H1 (cell line): Measurements from ENCODE around the gene OR2V2. TPM values are rescaled to one million over a fixed set of nuclear protein-coding genes. Genes with fewer than 3 reads are reported as not detected.
A peak's percentile ranks its signal among the peaks of the same experiment; 100 is the strongest.

Experiments used
- CTCF ChIA-PET: fragments of 300-600 bp; sonication (Branson Sonifier 250); formaldehyde crosslinking; loops from one replicate; lab custom pipeline; 2021; ENCODE audit not compliant: partially characterized antibody; lab: Charles Lee
- POLR2A ChIA-PET: fragments of 300-600 bp; sonication (Branson Sonifier 250); formaldehyde crosslinking; loops from one replicate; lab custom pipeline; 2021; ENCODE audit warnings: inconsistent platforms; ENCODE audit not compliant: partially characterized antibody; lab: Charles Lee
- DNase-seq, 2 experiments: peaks; one replicate each; pipeline versions ENCODE4 v3.0.0 to v3.0.0-alpha.2; 2010 to 2022; ENCODE audit warnings: low spot score in 2 of 2, low read depth in 1 of 2, mixed read lengths in 1 of 2
- FAIRE-seq: peaks from 2 replicates; lab custom pipeline; 2011; peaks lifted over from hg19 to GRCh38; lab: Jason Lieb, UNC
- H2AFZ ChIP-seq: 2 replicates; pipeline ENCODE4 v1.8.1; 2012; ENCODE audit warnings: low read length, inconsistent platforms
- H2AK5ac ChIP-seq: 2 replicates; pipeline ENCODE4 v1.6.1; 2013; ENCODE audit warnings: low read depth, low read length
- H2BK120ac ChIP-seq: replicated peaks from 2 replicates; pipeline ENCODE3; 2013; ENCODE audit warnings: low read depth, low read length, inconsistent platforms
- H2BK12ac ChIP-seq: 2 replicates; pipeline ENCODE4 v1.6.1; 2013; ENCODE audit warnings: low read depth, low read length
- H2BK15ac ChIP-seq: 2 replicates; pipeline ENCODE4 v1.6.1; 2013; ENCODE audit warnings: low read length
- H2BK20ac ChIP-seq: 2 replicates; pipeline ENCODE4 v1.6.1; 2013; ENCODE audit warnings: low read length
- H2BK5ac ChIP-seq: 2 replicates; pipeline ENCODE4 v1.6.1; 2013; ENCODE audit warnings: low read depth, low read length
- H3K14ac ChIP-seq: 2 replicates; pipeline ENCODE4 v1.6.1; 2013; ENCODE audit warnings: inconsistent platforms; ENCODE audit not compliant: insufficient read length
- H3K18ac ChIP-seq: 2 replicates; pipeline ENCODE4 v1.6.1; 2013; ENCODE audit warnings: low read length; ENCODE audit errors: extremely low read depth
- H3K23ac ChIP-seq: 2 replicates; pipeline ENCODE4 v1.6.1; 2013; ENCODE audit warnings: inconsistent platforms; ENCODE audit not compliant: insufficient read length
- H3K23me2 ChIP-seq: 2 replicates; pipeline ENCODE4 v1.6.1; 2013; ENCODE audit warnings: low read depth, low read length
- H3K27ac ChIP-seq: 2 replicates; pipeline ENCODE4 v1.6.1; 2011; ENCODE audit warnings: low read depth, low read length, inconsistent platforms
- H3K27me3 ChIP-seq, 4 experiments: replicated peaks in 1 of 4; 1 replicate in 1 of 4; 2 replicates in 3 of 4; pipeline versions ENCODE4 v1.6.1 to v1.8.1; 2011 to 2013; ENCODE audit warnings: low read length in 3 of 4, mild to moderate bottlenecking in 3 of 4, inconsistent platforms in 2 of 4, mixed read lengths in 2 of 4, moderate library complexity in 1 of 4; ENCODE audit not compliant: control insufficient read depth in 3 of 4, insufficient read depth in 3 of 4; ENCODE audit errors: extremely low read depth in 1 of 4
- H3K36me3 ChIP-seq, 4 experiments: 2 replicates each; pipeline versions ENCODE4 v1.6.1 to v1.8.1; 2011 to 2013; ENCODE audit warnings: mild to moderate bottlenecking in 4 of 4, low read length in 3 of 4, moderate library complexity in 2 of 4, control low read depth in 1 of 4, inconsistent platforms in 1 of 4; ENCODE audit not compliant: insufficient read depth in 4 of 4, control insufficient read depth in 2 of 4
- H3K4ac ChIP-seq: replicated peaks from 2 replicates; pipeline ENCODE3; 2013; ENCODE audit warnings: low read length, low read depth, mixed read lengths, inconsistent platforms; ENCODE audit not compliant: insufficient read length
- H3K4me1 ChIP-seq, 4 experiments: replicated peaks in 1 of 4; 1 replicate in 1 of 4; 2 replicates in 3 of 4; pipeline versions ENCODE4 v1.6.1 to v1.8.1; 2011 to 2013; ENCODE audit warnings: low read length in 3 of 4, inconsistent platforms in 2 of 4, mixed read lengths in 1 of 4; ENCODE audit not compliant: insufficient read depth in 4 of 4, control insufficient read depth in 3 of 4
- H3K4me2 ChIP-seq, 2 experiments: 2 replicates each; pipeline versions ENCODE4 v1.6.1 to v1.8.1; 2011 to 2013; ENCODE audit warnings: low read depth in 2 of 2, low read length in 2 of 2, control low read depth in 1 of 2, inconsistent platforms in 1 of 2, mild to moderate bottlenecking in 1 of 2; ENCODE audit not compliant: insufficient read depth in 1 of 2
- H3K4me3 ChIP-seq, 4 experiments: fragments of 200-600, 300-600 bp in 1 of 4; sonication (generic), shearing (Covaris generic), sonication (Bioruptor Twin) in 1 of 4; 2 replicates each; pipeline versions ENCODE4 v1.5.1 to v1.8.1; 2011 to 2016; ENCODE audit warnings: low read length in 4 of 4, low read depth in 3 of 4, control low read depth in 2 of 4, inconsistent platforms in 2 of 4, mild to moderate bottlenecking in 2 of 4, mixed read lengths in 1 of 4, moderate library complexity in 1 of 4; ENCODE audit not compliant: insufficient read depth in 2 of 4; ENCODE audit errors: extremely low read depth in 1 of 4
- H3K56ac ChIP-seq: replicated peaks from 2 replicates; pipeline ENCODE3; 2013; ENCODE audit warnings: low read depth, mild to moderate bottlenecking, mixed read lengths, low read length, inconsistent platforms; ENCODE audit not compliant: insufficient read length
- H3K79me1 ChIP-seq: 2 replicates; pipeline ENCODE4 v1.6.1; 2013; ENCODE audit warnings: low read depth, low read length, control low read depth
- H3K79me2 ChIP-seq, 2 experiments: 2 replicates each; pipeline versions ENCODE4 v1.6.1 to v1.8.1; 2012 to 2013; ENCODE audit warnings: low read length in 2 of 2, mild to moderate bottlenecking in 2 of 2, inconsistent platforms in 1 of 2; ENCODE audit not compliant: insufficient read depth in 2 of 2, control insufficient read depth in 1 of 2
- H3K9ac ChIP-seq, 4 experiments: replicated peaks in 1 of 4; 1 replicate in 1 of 4; 2 replicates in 3 of 4; pipeline versions ENCODE4 v1.6.1 to v1.8.1; 2011 to 2013; ENCODE audit warnings: low read depth in 3 of 4, low read length in 3 of 4, control low read depth in 2 of 4, mild to moderate bottlenecking in 2 of 4, moderate library complexity in 2 of 4, inconsistent platforms in 1 of 4; ENCODE audit errors: extremely low read depth in 1 of 4
- H3K9me3 ChIP-seq, 2 experiments: 2 replicates each; pipeline versions ENCODE4 v1.6.1 to v1.8.1; 2012 to 2013; ENCODE audit warnings: mild to moderate bottlenecking in 2 of 2, moderate library complexity in 2 of 2, control low read depth in 1 of 2, inconsistent platforms in 1 of 2, low read depth in 1 of 2, low read length in 1 of 2, mixed read lengths in 1 of 2; ENCODE audit not compliant: insufficient read depth in 2 of 2
- H4K20me1 ChIP-seq, 2 experiments: replicated peaks in 1 of 2; 2 replicates each; pipeline versions ENCODE3 to v1.8.1; 2011 to 2013; ENCODE audit warnings: inconsistent platforms in 2 of 2, low read length in 2 of 2, mild to moderate bottlenecking in 1 of 2; ENCODE audit not compliant: insufficient read depth in 2 of 2, control insufficient read depth in 1 of 2
- H4K5ac ChIP-seq: 2 replicates; pipeline ENCODE4 v1.6.1; 2013; ENCODE audit warnings: low read length, low read depth, mixed read lengths, inconsistent platforms; ENCODE audit not compliant: insufficient read length
- H4K8ac ChIP-seq: 2 replicates; pipeline ENCODE4 v1.8.0; 2013; ENCODE audit warnings: mild to moderate bottlenecking, moderate library complexity, low read length, inconsistent platforms; ENCODE audit not compliant: insufficient read depth; ENCODE audit errors: extremely low read depth
- H4K91ac ChIP-seq: replicated peaks from 2 replicates; pipeline ENCODE3; 2013; ENCODE audit warnings: low read length, mixed read lengths, inconsistent platforms; ENCODE audit not compliant: insufficient read length
- ASH2L ChIP-seq: fragments of 200-600, 300-600 bp; sonication (generic); IDR thresholded peaks from one replicate; pipeline ENCODE4 v1.7.1; 2017; ENCODE audit warnings: low read length
- CEBPB ChIP-seq: IDR thresholded peaks from 2 replicates; pipeline ENCODE4 v1.6.1; 2012; ENCODE audit warnings: low read depth, low read length
- CHD1 ChIP-seq: IDR thresholded peaks from 2 replicates; pipeline ENCODE4 v1.6.1; 2012; ENCODE audit warnings: low read depth, low read length, improper control_type of control experiment
- GABPA ChIP-seq: IDR thresholded peaks from 2 replicates; pipeline ENCODE4 v1.6.1; 2011; ENCODE audit warnings: mild to moderate bottlenecking, low read length, moderate library complexity, borderline replicate concordance; ENCODE audit not compliant: insufficient read depth
- HDAC6 ChIP-seq: IDR thresholded peaks from one replicate; pipeline ENCODE4 v1.7.1; 2012; ENCODE audit warnings: low read depth, mild to moderate bottlenecking, inconsistent platforms, low read length, moderate library complexity
- RAD21 ChIP-seq, 2 experiments: IDR thresholded peaks in 1 of 2; conservative IDR thresholded peaks in 1 of 2; 2 replicates each; pipeline ENCODE4 v1.6.1; 2011; ENCODE audit warnings: low read depth in 2 of 2, low read length in 2 of 2, improper control_type of control experiment in 1 of 2, inconsistent platforms in 1 of 2, mild to moderate bottlenecking in 1 of 2, moderate library complexity in 1 of 2
- SIN3A ChIP-seq, 2 experiments: IDR thresholded peaks in 1 of 2; conservative IDR thresholded peaks in 1 of 2; 2 replicates each; pipeline ENCODE4 v1.6.1; 2011 to 2012; ENCODE audit warnings: low read length in 2 of 2, improper control_type of control experiment in 1 of 2, low read depth in 1 of 2, mild to moderate bottlenecking in 1 of 2
- TAF1 ChIP-seq: IDR thresholded peaks from 2 replicates; pipeline ENCODE4 v1.6.1; 2011; ENCODE audit warnings: mild to moderate bottlenecking, low read depth, low read length
- WGBS, 2 experiments: shearing (Covaris generic) in 1 of 2; methylation state at CpG; one replicate each; pipeline versions ENCODE4 v1.1.6 to v1.1.7; 2013 to 2015; ENCODE audit warnings: low lambda C conversion rate in 2 of 2, mixed read lengths in 2 of 2, inconsistent platforms in 1 of 2, low coverage in 1 of 2, missing lambda C conversion rate in 1 of 2; ENCODE audit not compliant: insufficient replicate concordance in 2 of 2, insufficient coverage in 1 of 2, insufficient read length in 1 of 2; ENCODE audit errors: extremely low coverage in 1 of 2, missing lambda C conversion rate in 1 of 2; 5-methylcytosine and 5-hydroxymethylcytosine counted together
- polyA plus RNA-seq, 7 experiments: library from polyadenylated mRNA; depleted of rRNA in 3 of 7; stranded (reverse) in 5 of 7; unstranded in 2 of 7; fragments of >200 nt in 5 of 7; fragments of 200-250 nt in 2 of 7; gene quantifications; 1 replicate in 5 of 7; 2 replicates in 1 of 7; 4 replicates in 1 of 7; pipeline versions ENCODE4 v1.2.1 to v1.2.3, GENCODE V29; 2011 to 2013; ENCODE audit warnings: missing spikeins in 2 of 7, mixed read lengths in 2 of 7
- total RNA-seq: library from RNA; stranded (reverse); fragmentation: NEBNext Ultra II Directional; extraction: Animal tissue kit (Norgen Biotek cat#: 25700); gene quantifications from 2 replicates; pipeline ENCODE4 v1.2.1, GENCODE V29; 2021
- TF ChIP-seq, protein P1 (sequence below), 3 experiments: IDR thresholded peaks; 1 replicate in 2 of 3; 2 replicates in 1 of 3; pipeline versions ENCODE4 v1.5.1 to v1.6.1; 2011; ENCODE audit warnings: low read length in 3 of 3, mild to moderate bottlenecking in 3 of 3, inconsistent platforms in 2 of 3, low read depth in 1 of 3, moderate library complexity in 1 of 3; ENCODE audit not compliant: insufficient read depth in 1 of 3; ENCODE audit errors: control extremely low read depth in 1 of 3

The OR2V2 gene
- total and polyA plus RNA-seq, 2 of the 8 experiments (the other 6 are each of a cell fraction or from before 2014, with no cell fraction given) = not detected

DNA sequence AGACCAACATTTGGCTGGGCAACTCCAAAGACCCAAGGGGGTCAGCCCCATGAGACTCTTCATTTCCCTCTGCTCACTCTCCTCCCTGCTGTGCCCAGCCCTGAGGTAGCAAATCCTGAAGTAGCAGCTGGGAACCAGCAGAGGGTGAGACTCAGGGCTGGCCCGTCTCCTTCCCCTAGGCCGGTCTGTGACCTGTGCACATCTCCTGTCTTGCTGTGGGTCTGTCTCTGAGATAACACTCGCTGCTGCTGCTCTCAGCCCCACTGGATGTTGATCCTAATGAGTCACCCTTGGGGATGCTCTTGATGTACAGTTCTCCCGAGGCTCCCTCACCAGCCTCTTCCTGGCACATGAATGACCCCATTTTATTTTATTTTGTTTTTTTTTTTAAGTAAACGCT, 9.1 kb upstream of the OR2V2 start:
- no peaks in the 10 kb centered on the region for H3K4me1 ChIP-seq
- FAIRE-seq (no peak), DNase-seq (no peak)
- no peak overlapping the region; the same call in none of the 2 replicates for H4K8ac ChIP-seq
- no peak overlapping the region for H2BK15ac ChIP-seq
- no peak overlapping the region for H3K9ac ChIP-seq
- H3K27me3 ChIP-seq = no peaks in the 10 kb centered on the region; a peak in 1 of 7 replicates
- no peak overlapping the region for H2BK5ac ChIP-seq
- ChIA-PET POLR2A (interaction anchor here (0.5 kb wide), 1 partner anchor 286 kb away, joined by 3 read pairs; no protein-coding TSS in a partner anchor), CTCF (interaction anchor here (0.9 to 1.7 kb wide), 7 partner anchors 9 to 268 kb away, joined by 3 to 8 read pairs (median 3); no protein-coding TSS in a partner anchor)
- H3K79me2 ChIP-seq = no peaks in the 10 kb centered on the region
- no peak overlapping the region for H3K23ac ChIP-seq
- H2BK20ac ChIP-seq = no peak overlapping the region
- H3K23me2 ChIP-seq = no peaks in the 10 kb centered on the region; the same call in 1 of the 2 replicates
- 71% methylated on average over 5 of the region's 5 CpGs; no CpG with 5 or more reads in 1 of the 2 experiments for WGBS, 2 experiments
- H4K20me1 ChIP-seq = no peaks in the 10 kb centered on the region
- no peak overlapping the region for H3K18ac ChIP-seq
- H4K5ac ChIP-seq = no peak overlapping the region
- H3K4me3 ChIP-seq = no peak overlapping the region
- H3K4me2 ChIP-seq = no peak overlapping the region
- H4K91ac ChIP-seq = no peak overlapping the region
- no peak overlapping the region for H3K4ac ChIP-seq
- no peak overlapping the region for H2AFZ ChIP-seq
- no peak overlapping the region for H2BK12ac ChIP-seq
- H3K14ac ChIP-seq = no peak overlapping the region
- no peak overlapping the region for H3K56ac ChIP-seq
- no peak overlapping the region for H3K27ac ChIP-seq
- no peaks in the 10 kb centered on the region for H3K36me3 ChIP-seq
- H2BK120ac ChIP-seq = no peak overlapping the region
- no peak for TF ChIP-seq GABPA
- peak in 1 of 2 experiments; percentile 32; a peak in 1 of 4 replicates for TF ChIP-seq RAD21 (IDR thresholded peaks at IDR 0.05 in 1 of 2, conservative IDR thresholded peaks at IDR 0.05 in 1 of 2; ENCODE audit: low read depth in 2 of 2, low read length in 2 of 2)
- TF ChIP-seq TAF1 = no peak
- TF ChIP-seq CHD1 = no peak
- TF ChIP-seq CEBPB = no peak
- TF ChIP-seq HDAC6 = no peak
- TF ChIP-seq SIN3A (conservative IDR thresholded peaks at IDR 0.05 in 1 of 2, IDR thresholded peaks at IDR 0.05 in 1 of 2; ENCODE audit: low read depth in 1 of 2, low read length in 2 of 2) = no peak
- no peak for TF ChIP-seq ASH2L
- TF ChIP-seq, protein P1, sequence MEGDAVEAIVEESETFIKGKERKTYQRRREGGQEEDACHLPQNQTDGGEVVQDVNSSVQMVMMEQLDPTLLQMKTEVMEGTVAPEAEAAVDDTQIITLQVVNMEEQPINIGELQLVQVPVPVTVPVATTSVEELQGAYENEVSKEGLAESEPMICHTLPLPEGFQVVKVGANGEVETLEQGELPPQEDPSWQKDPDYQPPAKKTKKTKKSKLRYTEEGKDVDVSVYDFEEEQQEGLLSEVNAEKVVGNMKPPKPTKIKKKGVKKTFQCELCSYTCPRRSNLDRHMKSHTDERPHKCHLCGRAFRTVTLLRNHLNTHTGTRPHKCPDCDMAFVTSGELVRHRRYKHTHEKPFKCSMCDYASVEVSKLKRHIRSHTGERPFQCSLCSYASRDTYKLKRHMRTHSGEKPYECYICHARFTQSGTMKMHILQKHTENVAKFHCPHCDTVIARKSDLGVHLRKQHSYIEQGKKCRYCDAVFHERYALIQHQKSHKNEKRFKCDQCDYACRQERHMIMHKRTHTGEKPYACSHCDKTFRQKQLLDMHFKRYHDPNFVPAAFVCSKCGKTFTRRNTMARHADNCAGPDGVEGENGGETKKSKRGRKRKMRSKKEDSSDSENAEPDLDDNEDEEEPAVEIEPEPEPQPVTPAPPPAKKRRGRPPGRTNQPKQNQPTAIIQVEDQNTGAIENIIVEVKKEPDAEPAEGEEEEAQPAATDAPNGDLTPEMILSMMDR (IDR thresholded peaks at IDR 0.05; ENCODE audit: control extremely low read depth in 1 of 3, insufficient read depth in 1 of 3, low read depth in 1 of 3, low read length in 3 of 3) = peak; percentile 42 to 56 (median 56)
- no peak overlapping the region for H2AK5ac ChIP-seq
- H3K9me3 ChIP-seq = peaks cover 0 to 4% of the 10 kb centered on the region in 2 experiments; a peak in 1 of 4 replicates
- H3K79me1 ChIP-seq = no peaks in the 10 kb centered on the region
